ENCODE data around the gene POMZP3. TPM values are rescaled to one million over a fixed set of nuclear protein-coding genes. Genes with fewer than 3 reads are reported as not detected.
"Not testable (repeated sequence)": the region's sequence is repeated elsewhere in the genome, so short reads cannot be mapped to it uniquely, and the experiment has no call there.

Gene POMZP3
- total RNA-seq, 4 donors from 2014 or later: 1.5 to 38.2 (median 9.3) TPM

GRCh38 chr7:76613783-76614182, 13.3 kb downstream of the POMZP3 start:
- in situ Hi-C loops (cut with MboI; ENCODE audit: low pct_ligation_motif_present in 1 of 4, low pct_unique_long_range_greater_than_20kb in 1 of 4, low sequenced_read_pairs in 3 of 4); H3K27ac ChIP-seq; H3K4me1 ChIP-seq; H3K27me3 ChIP-seq; H3K9me3 ChIP-seq; intact Hi-C loops (cut with DNase I; ENCODE audit: low total_unique reads); H3K4me3 ChIP-seq; H3K36me3 ChIP-seq: not testable (repeated sequence)
- TF ChIP-seq, protein P1, sequence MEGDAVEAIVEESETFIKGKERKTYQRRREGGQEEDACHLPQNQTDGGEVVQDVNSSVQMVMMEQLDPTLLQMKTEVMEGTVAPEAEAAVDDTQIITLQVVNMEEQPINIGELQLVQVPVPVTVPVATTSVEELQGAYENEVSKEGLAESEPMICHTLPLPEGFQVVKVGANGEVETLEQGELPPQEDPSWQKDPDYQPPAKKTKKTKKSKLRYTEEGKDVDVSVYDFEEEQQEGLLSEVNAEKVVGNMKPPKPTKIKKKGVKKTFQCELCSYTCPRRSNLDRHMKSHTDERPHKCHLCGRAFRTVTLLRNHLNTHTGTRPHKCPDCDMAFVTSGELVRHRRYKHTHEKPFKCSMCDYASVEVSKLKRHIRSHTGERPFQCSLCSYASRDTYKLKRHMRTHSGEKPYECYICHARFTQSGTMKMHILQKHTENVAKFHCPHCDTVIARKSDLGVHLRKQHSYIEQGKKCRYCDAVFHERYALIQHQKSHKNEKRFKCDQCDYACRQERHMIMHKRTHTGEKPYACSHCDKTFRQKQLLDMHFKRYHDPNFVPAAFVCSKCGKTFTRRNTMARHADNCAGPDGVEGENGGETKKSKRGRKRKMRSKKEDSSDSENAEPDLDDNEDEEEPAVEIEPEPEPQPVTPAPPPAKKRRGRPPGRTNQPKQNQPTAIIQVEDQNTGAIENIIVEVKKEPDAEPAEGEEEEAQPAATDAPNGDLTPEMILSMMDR (IDR thresholded peaks at IDR 0.05): peak in 1 of 5 experiments; percentile 36
- no CpG with 5 or more reads among the region's 3 CpGs for WGBS, 2 donors (ENCODE audit: low coverage in 1 of 2)
- DNase-seq: peak; percentile 32

DNA sequence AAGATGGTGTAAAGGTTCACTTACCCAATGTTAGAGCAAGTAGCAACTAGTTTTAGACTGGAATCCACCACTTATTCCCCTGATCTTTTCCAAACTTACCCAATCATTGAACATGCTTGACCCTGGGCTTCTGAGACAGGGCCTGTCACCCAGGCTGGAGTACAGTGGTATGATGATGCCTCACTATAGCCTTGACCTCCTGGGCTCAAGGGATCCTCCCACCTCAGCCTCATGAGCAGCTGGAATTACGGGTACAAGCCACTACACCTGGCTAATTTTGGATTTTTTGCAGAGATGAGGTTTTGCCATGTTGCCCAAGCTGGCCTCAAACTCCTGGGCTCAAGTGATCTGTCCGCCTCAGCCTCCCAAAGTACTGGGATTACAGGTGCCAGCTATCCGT, 14.8 kb downstream of the POMZP3 start:
- H3K27me3 ChIP-seq; DNase-seq; H3K9me3 ChIP-seq; in situ Hi-C loops (cut with MboI; ENCODE audit: low pct_ligation_motif_present in 1 of 4, low pct_unique_long_range_greater_than_20kb in 1 of 4, low sequenced_read_pairs in 3 of 4); H3K4me3 ChIP-seq; H3K36me3 ChIP-seq; H3K4me1 ChIP-seq; H3K27ac ChIP-seq; intact Hi-C loops (cut with DNase I; ENCODE audit: low total_unique reads): not testable (repeated sequence)
- no CpG with 5 or more reads among the region's 3 CpGs for WGBS, 2 donors (ENCODE audit: low coverage in 1 of 2)

DNA sequence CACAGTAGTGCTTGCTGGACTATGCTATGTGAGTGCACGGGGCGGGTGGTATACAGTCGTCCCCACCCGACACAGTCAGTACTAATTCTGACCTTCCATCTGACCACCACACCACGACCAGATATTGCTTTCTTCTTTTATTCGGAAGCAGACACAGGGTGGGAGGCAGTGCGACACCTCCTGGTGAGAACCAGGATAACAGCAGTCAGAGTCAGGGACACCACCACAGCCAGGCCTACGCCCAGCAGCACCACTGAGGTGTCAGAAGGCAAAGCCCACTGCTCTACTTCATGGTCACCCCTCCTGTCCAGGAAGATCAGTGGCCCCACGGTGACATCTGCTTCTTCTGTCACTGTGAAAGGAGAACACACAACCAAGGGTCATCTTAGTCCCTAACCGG, 17.2 kb downstream of the POMZP3 start:
- in situ Hi-C loops (cut with MboI; ENCODE audit: low pct_ligation_motif_present in 1 of 4, low pct_unique_long_range_greater_than_20kb in 1 of 4, low sequenced_read_pairs in 3 of 4): loop anchor here in 1 of 4 donors (10.0 kb wide), 1 partner anchor 165 kb away; no protein-coding TSS in a partner anchor
- DNase-seq; intact Hi-C loops (cut with DNase I; ENCODE audit: low total_unique reads): not testable (repeated sequence)

GRCh38 chr7:76608469-76608868, 18.6 kb downstream of the POMZP3 start:
- DNase-seq; H3K27me3 ChIP-seq; H3K27ac ChIP-seq; intact Hi-C loops (cut with DNase I; ENCODE audit: low total_unique reads); H3K4me3 ChIP-seq; H3K9me3 ChIP-seq; H3K36me3 ChIP-seq: not testable (repeated sequence)
- 59 to 88% methylated on average over 3 to 7 of the region's 7 CpGs for WGBS, 2 donors (ENCODE audit: low coverage in 1 of 2)
- in situ Hi-C loops (cut with MboI; ENCODE audit: low pct_ligation_motif_present in 1 of 4, low pct_unique_long_range_greater_than_20kb in 1 of 4, low sequenced_read_pairs in 3 of 4): loop anchor here in 1 of 4 donors (10.0 kb wide), 1 partner anchor 164 kb away; no protein-coding TSS in a partner anchor
- H3K4me1 ChIP-seq: peaks cover 0 to 12% (median 0%) of the 10 kb centered on the region in 4 donors

More for the DNA sequence above, 17.2 kb downstream of the POMZP3 start:
- H3K27me3 ChIP-seq, H3K4me3 ChIP-seq, H3K27ac ChIP-seq, H3K9me3 ChIP-seq, H3K36me3 ChIP-seq: not testable (repeated sequence)
- H3K4me1 ChIP-seq: peaks cover 0 to 12% (median 0%) of the 10 kb centered on the region in 4 donors
- 83% methylated on average over 1 of the region's 10 CpGs; no CpG with 5 or more reads in 1 of the 2 donors for WGBS, 2 donors (ENCODE audit: low coverage in 1 of 2)

DNA sequence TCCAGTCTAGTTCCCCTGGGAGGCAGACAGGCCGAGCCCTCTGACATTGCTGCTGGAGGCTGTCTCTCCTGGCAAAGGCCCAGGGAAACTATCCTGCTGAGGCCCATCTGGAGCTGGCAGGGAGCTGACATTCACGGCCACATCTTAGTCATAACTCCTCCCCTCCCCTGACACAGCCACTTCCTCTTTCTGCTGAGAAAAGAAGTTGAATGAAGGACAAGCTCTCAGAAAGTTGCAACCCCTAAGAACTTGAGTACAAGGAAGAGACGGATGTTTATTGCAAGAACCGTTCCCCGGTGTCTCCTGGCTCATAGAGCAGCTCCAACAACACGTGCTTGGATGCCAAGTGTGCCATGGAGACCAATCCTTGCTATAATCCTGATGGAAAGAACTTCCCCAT, 21.1 kb downstream of the POMZP3 start:
- in situ Hi-C loops (cut with MboI; ENCODE audit: low pct_ligation_motif_present in 1 of 4, low pct_unique_long_range_greater_than_20kb in 1 of 4, low sequenced_read_pairs in 3 of 4): loop anchor here in 1 of 4 donors (10.0 kb wide), 1 partner anchor 161 kb away; no protein-coding TSS in a partner anchor
- H3K36me3 ChIP-seq; intact Hi-C loops (cut with DNase I; ENCODE audit: low total_unique reads); H3K9me3 ChIP-seq; H3K4me3 ChIP-seq; H3K27me3 ChIP-seq: not testable (repeated sequence)
- TF ChIP-seq POLR2AphosphoS5 (IDR thresholded peaks at IDR 0.05): peak in 1 of 3 donors; percentile 38
- H3K27ac ChIP-seq: peak overlapping the region; percentile 61 to 69 (median 64)
- peak; percentile 77 for DNase-seq
- H3K4me1 ChIP-seq: peaks cover 0 to 12% (median 0%) of the 10 kb centered on the region in 4 donors
- 1 to 10% methylated on average over 2 to 5 of the region's 6 CpGs for WGBS, 2 donors (ENCODE audit: low coverage in 1 of 2)

DNA sequence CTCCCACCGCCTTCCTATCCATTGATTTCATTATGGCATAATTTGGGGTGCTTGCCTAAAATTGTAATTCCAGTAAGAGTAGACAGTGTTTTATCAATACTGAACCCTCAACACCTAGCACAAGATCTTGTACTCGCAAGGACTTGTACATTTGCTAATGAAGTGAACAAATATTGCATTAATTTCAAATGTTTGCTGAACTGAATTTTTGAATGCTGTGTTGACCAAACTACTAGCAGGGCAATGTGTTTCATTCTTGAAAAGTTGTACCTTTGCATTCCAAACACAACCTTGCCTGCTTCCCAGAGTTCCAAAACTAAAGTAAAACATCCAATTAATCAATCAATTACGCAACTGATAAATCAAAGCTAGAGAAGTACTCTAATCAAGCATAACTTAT, 26.4 kb downstream of the POMZP3 start:
- H3K36me3 ChIP-seq; H3K4me3 ChIP-seq; H3K27ac ChIP-seq; H3K4me1 ChIP-seq; DNase-seq; intact Hi-C loops (cut with DNase I; ENCODE audit: low total_unique reads); H3K27me3 ChIP-seq; H3K9me3 ChIP-seq: not testable (repeated sequence)
- in situ Hi-C loops (cut with MboI; ENCODE audit: low pct_ligation_motif_present in 1 of 4, low pct_unique_long_range_greater_than_20kb in 1 of 4, low sequenced_read_pairs in 3 of 4): loop anchor here in 1 of 4 donors (10.0 kb wide), 1 partner anchor 156 kb away; no protein-coding TSS in a partner anchor
- WGBS, 2 donors (ENCODE audit: low coverage in 1 of 2): 87 to 96% methylated on average over 3 of the region's 3 CpGs

- intact Hi-C loops (cut with DNase I; ENCODE audit: low total_unique reads); DNase-seq; H3K4me3 ChIP-seq; H3K27me3 ChIP-seq; H3K36me3 ChIP-seq; H3K9me3 ChIP-seq; H3K4me1 ChIP-seq; H3K27ac ChIP-seq: not testable (repeated sequence)
- in situ Hi-C loops (cut with MboI; ENCODE audit: low pct_ligation_motif_present in 1 of 4, low pct_unique_long_range_greater_than_20kb in 1 of 4, low sequenced_read_pairs in 3 of 4): loop anchor here in 1 of 4 donors (10.0 kb wide), 1 partner anchor 155 kb away; no protein-coding TSS in a partner anchor
- WGBS, 2 donors (ENCODE audit: low coverage in 1 of 2): 81 to 100% methylated on average over 1 of the region's 2 CpGs
Measured at GRCh38 chr7:76600116-76600482, 27.0 kb downstream of the POMZP3 start.

GRCh38 chr7:76598590-76599264, 28.4 kb downstream of the POMZP3 start:
- DNase-seq; intact Hi-C loops (cut with DNase I; ENCODE audit: low total_unique reads): not testable (repeated sequence)

GRCh38 chr7:76597288-76597687, 29.8 kb downstream of the POMZP3 start:
- H3K27me3 ChIP-seq; H3K36me3 ChIP-seq; in situ Hi-C loops (cut with MboI; ENCODE audit: low pct_ligation_motif_present in 1 of 4, low pct_unique_long_range_greater_than_20kb in 1 of 4, low sequenced_read_pairs in 3 of 4); intact Hi-C loops (cut with DNase I; ENCODE audit: low total_unique reads); DNase-seq; H3K27ac ChIP-seq; H3K9me3 ChIP-seq; H3K4me3 ChIP-seq: not testable (repeated sequence)
- peaks cover 0 to 15% (median 6%) of the 10 kb centered on the region in 4 donors for H3K4me1 ChIP-seq
- WGBS, 2 donors (ENCODE audit: low coverage in 1 of 2): 83 to 84% methylated on average over 1 of the region's 1 CpG

More at GRCh38 chr7:76598590-76599264, 28.4 kb downstream of the POMZP3 start:
- H3K36me3 ChIP-seq; H3K27me3 ChIP-seq; H3K9me3 ChIP-seq; H3K4me3 ChIP-seq; H3K4me1 ChIP-seq; in situ Hi-C loops (cut with MboI; ENCODE audit: low pct_ligation_motif_present in 1 of 4, low pct_unique_long_range_greater_than_20kb in 1 of 4, low sequenced_read_pairs in 3 of 4): not testable (repeated sequence)
- H3K27ac ChIP-seq: peak overlapping the region in 2 of 4 donors; percentile 41 to 81

Measured in transverse colon (tissue), 4 donors.